GM12878 (cell line): ENCODE data around the gene GRM6. TPM values are rescaled to one million over a fixed set of nuclear protein-coding genes. Genes with fewer than 3 reads are reported as not detected.

ENCODE experiments used
- ATAC-seq: fragments of 200-7000 bp; cut with Tn5 transposase; 3 replicates; pipeline ENCODE4 v1.9.1; 2020; ENCODE audit warnings: mild to moderate bottlenecking, moderate library complexity
- BruUV-seq: library from RNA; stranded (reverse); fragments of 400-500 nt; replicated peaks from 2 replicates; lab custom pipeline; 2021; lab: Mats Ljungman, UMichigan
- CTCF ChIA-PET: fragments of 300-600 bp; sonication (Branson Sonifier 250); formaldehyde crosslinking; extraction: SDS; loops from one replicate; lab custom pipeline; 2021; ENCODE audit warnings: inconsistent platforms; lab: Yijun Ruan, JAX
- POLR2A ChIA-PET: fragments of 350-600 bp; formaldehyde crosslinking; extraction: SDS; loops from one replicate; lab custom pipeline; 2021; ENCODE audit warnings: inconsistent platforms; lab: Charles Lee
- RAD21 ChIA-PET: fragments of 300-600 bp; sonication (Branson Sonifier 250); formaldehyde crosslinking; loops from one replicate; lab custom pipeline; 2023; ENCODE audit warnings: antibody characterized with exemption; ENCODE audit not compliant: unreplicated experiment; lab: Charles Lee
- SMC1A ChIA-PET: fragments of 300-600 bp; sonication (Branson Sonifier 250); formaldehyde crosslinking; loops from one replicate; lab custom pipeline; 2023; ENCODE audit not compliant: unreplicated experiment, uncharacterized antibody; lab: Charles Lee
- DNase-seq: peaks from one replicate; pipeline ENCODE4 v3.0.0-alpha.2; 2011; ENCODE audit warnings: low read depth, low spot score
- FAIRE-seq: peaks from 3 replicates; lab custom pipeline; 2011; peaks lifted over from hg19 to GRCh38; lab: Jason Lieb, UNC
- H2AFZ ChIP-seq: 2 replicates; pipeline ENCODE4 v1.6.0; 2011; ENCODE audit warnings: low read depth, low read length, control low read depth; ENCODE audit not compliant: control insufficient read depth
- H3K27ac ChIP-seq: 2 replicates; pipeline ENCODE4 v1.5.1; 2011; ENCODE audit warnings: control low read depth; ENCODE audit not compliant: control insufficient read depth, insufficient read depth
- H3K27me3 ChIP-seq, 2 experiments: replicated peaks in 1 of 2; 2 replicates each; pipeline versions ENCODE4 v1.6.0 to v1.6.1; 2011; ENCODE audit warnings: low read length in 1 of 2; ENCODE audit not compliant: control insufficient read depth in 2 of 2, insufficient read depth in 2 of 2
- H3K36me3 ChIP-seq, 2 experiments: 2 replicates each; pipeline ENCODE4 v1.5.1; 2011; ENCODE audit warnings: low read length in 1 of 2; ENCODE audit not compliant: control insufficient read depth in 2 of 2, insufficient read depth in 2 of 2
- H3K4me1 ChIP-seq: 2 replicates; pipeline ENCODE4 v1.6.1; 2011; ENCODE audit warnings: mild to moderate bottlenecking, low read length, moderate library complexity, mixed read lengths; ENCODE audit not compliant: control insufficient read depth, insufficient read depth
- H3K4me2 ChIP-seq: 2 replicates; pipeline ENCODE4 v1.6.0; 2011; ENCODE audit warnings: control low read depth; ENCODE audit not compliant: control insufficient read depth, insufficient read depth
- H3K4me3 ChIP-seq: fragments of 200-600 bp; sonication (generic); 2 replicates; pipeline ENCODE4 v1.5.1; 2016
- H3K79me2 ChIP-seq: 2 replicates; pipeline ENCODE4 v1.6.0; 2011; ENCODE audit warnings: low read length; ENCODE audit not compliant: control insufficient read depth, insufficient read depth
- H3K9ac ChIP-seq: 2 replicates; pipeline ENCODE4 v1.8.0; 2011; ENCODE audit warnings: low read length, control low read depth, mixed read lengths; ENCODE audit not compliant: control insufficient read depth, insufficient read depth
- H3K9me3 ChIP-seq: replicated peaks from 3 replicates; pipeline ENCODE4 v1.5.1; 2011; ENCODE audit warnings: mild to moderate bottlenecking, low read length; ENCODE audit not compliant: control insufficient read depth, insufficient read depth
- H4K20me1 ChIP-seq: 2 replicates; pipeline ENCODE4 v1.6.0; 2011; ENCODE audit not compliant: control insufficient read depth, insufficient read depth
- BCL11A ChIP-seq: IDR thresholded peaks from 2 replicates; pipeline ENCODE4 v1.6.1; 2011; ENCODE audit warnings: low read depth, low read length
- CEBPB ChIP-seq, 2 experiments: fragments of 150-350 bp in 1 of 2; IDR thresholded peaks; 2 replicates each; pipeline ENCODE4 v1.6.1; 2012 to 2014; ENCODE audit warnings: low read depth in 2 of 2, low read length in 2 of 2, borderline replicate concordance in 1 of 2, inconsistent platforms in 1 of 2
- EP300 ChIP-seq, 2 experiments: fragments of 150-350 bp in 1 of 2; IDR thresholded peaks; 2 replicates each; pipeline ENCODE4 v1.6.1; 2011 to 2012; ENCODE audit warnings: low read depth in 2 of 2, low read length in 2 of 2, borderline replicate concordance in 1 of 2, improper control_type of control experiment in 1 of 2, inconsistent platforms in 1 of 2; ENCODE audit not compliant: control insufficient read depth in 1 of 2
- EZH2 ChIP-seq: IDR thresholded peaks from 2 replicates; pipeline ENCODE4 v1.6.1; 2012; ENCODE audit warnings: low read depth, mild to moderate bottlenecking, control low read depth, inconsistent platforms, low read length, borderline replicate concordance; ENCODE audit not compliant: control insufficient read depth
- KLF5 ChIP-seq: fragments of 450-650 bp; IDR thresholded peaks from 2 replicates; pipeline ENCODE4 v1.6.1; 2014; ENCODE audit warnings: mild to moderate bottlenecking; ENCODE audit not compliant: partially characterized antibody
- LARP7 ChIP-seq: fragments of 450-650 bp; IDR thresholded peaks from 2 replicates; pipeline ENCODE4 v1.6.1; 2017; ENCODE audit warnings: mild to moderate bottlenecking
- MEF2B ChIP-seq: fragments of 450-650 bp; IDR thresholded peaks from 2 replicates; pipeline ENCODE4 v1.6.1; 2018; ENCODE audit warnings: mild to moderate bottlenecking, moderate library complexity; ENCODE audit not compliant: partially characterized antibody, poor library complexity, severe bottlenecking
- MLLT1 ChIP-seq: fragments of 450-650 bp; IDR thresholded peaks from 2 replicates; pipeline ENCODE4 v1.6.1; 2016; ENCODE audit warnings: mild to moderate bottlenecking
- NFIC ChIP-seq: IDR thresholded peaks from 2 replicates; pipeline ENCODE4 v1.6.1; 2012; ENCODE audit warnings: low read depth, mild to moderate bottlenecking, inconsistent platforms, low read length, moderate library complexity
- NR2F1 ChIP-seq: fragments of 450-650 bp; conservative IDR thresholded peaks from 2 replicates; pipeline ENCODE4 v1.6.1; 2017; ENCODE audit warnings: mild to moderate bottlenecking
- TBL1XR1 ChIP-seq: IDR thresholded peaks from 2 replicates; pipeline ENCODE4 v1.6.1; 2012; ENCODE audit warnings: low read depth, low read length, improper control_type of control experiment
- WRNIP1 ChIP-seq: IDR thresholded peaks from 2 replicates; pipeline ENCODE4 v1.6.1; 2011; ENCODE audit warnings: low read depth, low read length, improper control_type of control experiment, borderline replicate concordance
- WGBS: methylation state at CpG from one replicate; pipeline ENCODE4 v1.1.6; 2016; ENCODE audit warnings: low lambda C conversion rate; ENCODE audit not compliant: insufficient replicate concordance, insufficient coverage; ENCODE audit errors: missing lambda C conversion rate; 5-methylcytosine and 5-hydroxymethylcytosine counted together
- in situ Hi-C: fragments of 300-500 bp; cut with MboI; formaldehyde crosslinking; loops from 9 replicates; pipeline ENCODE4 v1.14.3; 2018; ENCODE audit warnings: mixed read lengths
- intact Hi-C: fragments of 100-400 bp; cut with micrococcal nuclease; formaldehyde crosslinking; loops from one replicate; pipeline ENCODE4 v1.14.2; 2022; ENCODE audit not compliant: unreplicated experiment
- polyA plus RNA-seq, 11 experiments: library from polyadenylated mRNA; depleted of rRNA in 4 of 11; unstranded in 6 of 11; stranded (reverse) in 5 of 11; fragments of >200 nt; fragmentation: Nextera tagmentation in 4 of 11; fragmentation: Illumina TruSeq in 1 of 11; extraction: Ambion mirVana in 4 of 11; extraction: Trizol in 1 of 11; gene quantifications; 1 replicate in 1 of 11; 2 replicates in 10 of 11; pipeline versions ENCODE4 v1.2.1 to v1.2.3, GENCODE V29; 2011 to 2016; ENCODE audit warnings: inconsistent platforms in 2 of 11, missing spikeins in 2 of 11, low read depth in 1 of 11
- total RNA-seq, 4 experiments: library from RNA; depleted of rRNA in 3 of 4; stranded (reverse); fragments of >200 nt in 3 of 4; fragmentation: Illumina TruSeq in 1 of 4; extraction: Trizol in 1 of 4; gene quantifications; 2 replicates each; pipeline versions ENCODE4 v1.2.1 to v1.2.3, GENCODE V29; 2013 to 2021

The GRM6 gene
- total and polyA plus RNA-seq, 10 of the 15 experiments (the other 5 are each of a cell fraction or from before 2014, with no cell fraction given) = not detected

- no peak for ATAC-seq
- in situ Hi-C loops = no loop called here
- H3K9me3 ChIP-seq = no peaks in the 10 kb centered on the region; the same call in 2 of the 3 replicates
These were observed 6.5 kb downstream of the GRM6 start for GRCh38 chr5:178988436-178989220.

GRCh38 chr5:178986326-178986960, 8.7 kb downstream of the GRM6 start:
- DNase-seq = no peak
- TF ChIP-seq MEF2B (no peak), EP300 (IDR thresholded peaks at IDR 0.05; ENCODE audit: borderline replicate concordance in 1 of 2, control insufficient read depth in 1 of 2, low read depth in 2 of 2, low read length in 2 of 2) (no peak), WRNIP1 (no peak), KLF5 (no peak), CEBPB (IDR thresholded peaks at IDR 0.05; ENCODE audit: borderline replicate concordance in 1 of 2, low read depth in 2 of 2, low read length in 2 of 2) (no peak), NFIC (no peak), MLLT1 (no peak), EZH2 (no peak), NR2F1 (no peak)

More at GRCh38 chr5:178988436-178989220, 6.5 kb downstream of the GRM6 start:
- FAIRE-seq = no peak
- Histone ChIP-seq H3K4me3 (no peak overlapping the region), H3K9ac (no peak overlapping the region), H3K4me2 (no peak overlapping the region), H3K79me2 (no peaks in the 10 kb centered on the region), H3K36me3 (no peaks in the 10 kb centered on the region), H4K20me1 (no peaks in the 10 kb centered on the region), H3K4me1 (no peaks in the 10 kb centered on the region), H3K27me3 (no peaks in the 10 kb centered on the region), H3K27ac (no peak overlapping the region), H2AFZ (no peak overlapping the region)
- ChIA-PET SMC1A (no interaction called here), RAD21 (no interaction called here), POLR2A (no interaction called here), CTCF (no interaction called here)
- no peak for TF ChIP-seq LARP7
- TF ChIP-seq BCL11A = no peak
- TF ChIP-seq TBL1XR1 = no peak
- intact Hi-C loops = no loop called here
- no TSS peak for BruUV-seq
- DNase-seq = no peak
- WGBS = 64% methylated on average over 16 of the region's 27 CpGs

More at GRCh38 chr5:178986326-178986960, 8.7 kb downstream of the GRM6 start:
- CTCF ChIA-PET = no interaction called here
- no peaks in the 10 kb centered on the region for H3K27me3 ChIP-seq
- no peak overlapping the region for H3K4me2 ChIP-seq
- WGBS = 79% methylated on average over 42 of the region's 43 CpGs
- SMC1A ChIA-PET = no interaction called here
- RAD21 ChIA-PET = no interaction called here
- H3K9ac ChIP-seq = no peak overlapping the region
- H3K27ac ChIP-seq = no peak overlapping the region
- intact Hi-C loops (no loop called here), in situ Hi-C loops (no loop called here)
- ATAC-seq (no peak), FAIRE-seq (no peak)
- no TSS peak for BruUV-seq
- H4K20me1 ChIP-seq = no peaks in the 10 kb centered on the region
- no peaks in the 10 kb centered on the region for H3K4me1 ChIP-seq
- no peaks in the 10 kb centered on the region for H3K79me2 ChIP-seq
- H2AFZ ChIP-seq = no peak overlapping the region
- POLR2A ChIA-PET = no interaction called here
- no peaks in the 10 kb centered on the region; the same call in 2 of the 3 replicates for H3K9me3 ChIP-seq
- no peak overlapping the region for H3K4me3 ChIP-seq
- H3K36me3 ChIP-seq = no peaks in the 10 kb centered on the region
